Natural killer cell (primary cell): ENCODE results near the gene ETV1. TPM values are rescaled to one million over a fixed set of nuclear protein-coding genes. Genes with fewer than 3 reads are reported as not detected.

Experiments
- ATAC-seq, 3 donors: fragments of 150-1000 bp in 2 of 3; fragments of 200-7000 bp in 1 of 3; cut with Tn5 transposase; 1 replicate in 1 of 3; 2 replicates in 2 of 3; pipeline ENCODE4 v1.10.0; 2021; ENCODE audit warnings: mild to moderate bottlenecking in 2 of 3, moderate library complexity in 2 of 3
- DNase-seq, 2 donors: peaks; one replicate each; pipeline versions ENCODE4 v3.0.0 to v3.0.0-alpha.2; 2013 to 2021; ENCODE audit warnings: mixed read lengths in 1 of 2
- H3K27ac ChIP-seq: one replicate; pipeline ENCODE4 v1.5.1; 2013; ENCODE audit warnings: mild to moderate bottlenecking, low read length
- H3K27me3 ChIP-seq: one replicate; pipeline ENCODE4 v1.6.1; 2013; ENCODE audit warnings: low read length; ENCODE audit not compliant: control insufficient read depth, insufficient read depth
- H3K36me3 ChIP-seq: one replicate; pipeline ENCODE4 v1.6.1; 2013; ENCODE audit warnings: low read length; ENCODE audit not compliant: control insufficient read depth, insufficient read depth
- H3K4me1 ChIP-seq: one replicate; pipeline ENCODE4 v1.6.1; 2013; ENCODE audit warnings: low read length; ENCODE audit not compliant: control insufficient read depth, insufficient read depth
- H3K4me3 ChIP-seq: one replicate; pipeline ENCODE4 v1.5.1; 2013; ENCODE audit warnings: low read length
- H3K9me3 ChIP-seq: one replicate; pipeline ENCODE4 v1.6.1; 2013; ENCODE audit warnings: low read length; ENCODE audit not compliant: control insufficient read depth, insufficient read depth
- H3K27ac Mint-ChIP-seq, 2 donors: one replicate each; pipeline ENCODE4 v1.8.0; 2022; ENCODE audit warnings: mild to moderate bottlenecking in 2 of 2, mixed read lengths in 2 of 2, moderate library complexity in 1 of 2
- H3K27me3 Mint-ChIP-seq, 2 donors: one replicate each; pipeline ENCODE4 v1.8.0; 2022; ENCODE audit warnings: low read depth in 2 of 2, mixed read lengths in 2 of 2
- H3K36me3 Mint-ChIP-seq: one replicate; pipeline ENCODE4 v1.8.0; 2022; ENCODE audit warnings: mixed read lengths
- H3K4me1 Mint-ChIP-seq, 2 donors: one replicate each; pipeline ENCODE4 v1.8.0; 2022; ENCODE audit warnings: mixed read lengths in 2 of 2
- H3K4me3 Mint-ChIP-seq: one replicate; pipeline ENCODE4 v1.8.0; 2022; ENCODE audit warnings: mild to moderate bottlenecking, moderate library complexity, mixed read lengths
- H3K9me3 Mint-ChIP-seq, 2 donors: one replicate each; pipeline ENCODE4 v1.8.0; 2022; ENCODE audit warnings: mixed read lengths in 2 of 2
- WGBS: methylation state at CpG from one replicate; pipeline ENCODE4 v1.1.7; 2013; ENCODE audit warnings: missing lambda C conversion rate; ENCODE audit not compliant: insufficient coverage; 5-methylcytosine and 5-hydroxymethylcytosine counted together
- intact Hi-C: fragments of 100-400 bp; cut with micrococcal nuclease; formaldehyde crosslinking; loops from one replicate; pipeline ENCODE4 v1.14.2; 2022
- total RNA-seq, 4 donors: library from RNA; stranded (reverse); fragments of 120-200 nt in 1 of 4; gene quantifications; one replicate each; pipeline versions ENCODE4 v1.2.3 to v1.2.4, GENCODE V29; 2013 to 2022
- TF ChIP-seq, protein P1 (sequence below): fragments of 200-600 bp; IDR thresholded peaks from one replicate; pipeline ENCODE4 v1.8.0; 2022; ENCODE audit warnings: antibody characterized with exemption

ETV1 gene
- total RNA-seq, 3 donors from 2014 or later (not counting 1 experiment from before 2014, with no cell fraction given): 0.53 TPM; not detected in 2

GRCh38 chr7:13984831-13985685 is 4.4 kb downstream of the ETV1 start:
- WGBS: 93% methylated on average over 2 of the region's 2 CpGs
- Mint-ChIP-seq H3K4me1 (no peaks in the 10 kb centered on the region), H3K9me3 (no peaks in the 10 kb centered on the region), H3K27ac (no peak overlapping the region), H3K36me3 (no peaks in the 10 kb centered on the region), H3K27me3 (peaks cover 26 to 27% of the 10 kb centered on the region in 2 donors), H3K4me3 (no peak overlapping the region)
- H3K27ac ChIP-seq: no peak overlapping the region
- no peaks in the 10 kb centered on the region for H3K36me3 ChIP-seq
- no peak overlapping the region for H3K4me3 ChIP-seq
- TF ChIP-seq, protein P1, sequence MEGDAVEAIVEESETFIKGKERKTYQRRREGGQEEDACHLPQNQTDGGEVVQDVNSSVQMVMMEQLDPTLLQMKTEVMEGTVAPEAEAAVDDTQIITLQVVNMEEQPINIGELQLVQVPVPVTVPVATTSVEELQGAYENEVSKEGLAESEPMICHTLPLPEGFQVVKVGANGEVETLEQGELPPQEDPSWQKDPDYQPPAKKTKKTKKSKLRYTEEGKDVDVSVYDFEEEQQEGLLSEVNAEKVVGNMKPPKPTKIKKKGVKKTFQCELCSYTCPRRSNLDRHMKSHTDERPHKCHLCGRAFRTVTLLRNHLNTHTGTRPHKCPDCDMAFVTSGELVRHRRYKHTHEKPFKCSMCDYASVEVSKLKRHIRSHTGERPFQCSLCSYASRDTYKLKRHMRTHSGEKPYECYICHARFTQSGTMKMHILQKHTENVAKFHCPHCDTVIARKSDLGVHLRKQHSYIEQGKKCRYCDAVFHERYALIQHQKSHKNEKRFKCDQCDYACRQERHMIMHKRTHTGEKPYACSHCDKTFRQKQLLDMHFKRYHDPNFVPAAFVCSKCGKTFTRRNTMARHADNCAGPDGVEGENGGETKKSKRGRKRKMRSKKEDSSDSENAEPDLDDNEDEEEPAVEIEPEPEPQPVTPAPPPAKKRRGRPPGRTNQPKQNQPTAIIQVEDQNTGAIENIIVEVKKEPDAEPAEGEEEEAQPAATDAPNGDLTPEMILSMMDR: no peak
- no peak for ATAC-seq
- H3K4me1 ChIP-seq: peaks cover 16% of the 10 kb centered on the region
- H3K9me3 ChIP-seq: no peaks in the 10 kb centered on the region
- intact Hi-C loops: no loop called here
- no peak for DNase-seq
- peaks cover 34% of the 10 kb centered on the region for H3K27me3 ChIP-seq

DNA sequence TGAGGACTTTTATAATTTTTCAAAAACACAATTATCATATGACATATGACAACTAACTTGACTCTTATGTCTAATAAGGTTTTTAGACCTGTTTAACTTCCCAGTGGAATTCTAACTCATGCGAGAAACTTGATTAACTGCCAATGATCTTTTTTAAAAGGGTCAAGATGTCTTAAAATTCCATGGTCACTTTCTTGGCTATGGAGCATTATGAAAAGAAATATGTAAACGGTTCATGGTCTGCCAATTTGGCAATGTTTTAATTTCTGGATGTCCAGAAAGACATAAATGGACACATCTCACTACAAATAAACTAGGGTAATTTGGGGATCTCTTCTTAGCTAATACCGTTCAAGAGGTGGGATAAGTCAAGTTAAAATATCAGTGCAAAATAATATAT is 5.4 kb downstream of the ETV1 start:
- TF ChIP-seq, protein P1: no peak
- H3K27me3 Mint-ChIP-seq: peaks cover 26 to 29% of the 10 kb centered on the region in 2 donors
- Histone ChIP-seq H3K9me3 (no peaks in the 10 kb centered on the region), H3K27me3 (peaks cover 24% of the 10 kb centered on the region), H3K4me1 (peaks cover 6% of the 10 kb centered on the region), H3K4me3 (no peak overlapping the region), H3K27ac (no peak overlapping the region), H3K36me3 (no peaks in the 10 kb centered on the region)
- intact Hi-C loops: no loop called here
- H3K4me1 Mint-ChIP-seq: no peaks in the 10 kb centered on the region
- no peaks in the 10 kb centered on the region for H3K9me3 Mint-ChIP-seq
- no peak for DNase-seq
- H3K36me3 Mint-ChIP-seq: no peaks in the 10 kb centered on the region
- no CpG with 5 or more reads among the region's 3 CpGs for WGBS
- no peak for ATAC-seq
- no peak overlapping the region for H3K4me3 Mint-ChIP-seq
- H3K27ac Mint-ChIP-seq: no peak overlapping the region

- H3K9me3 ChIP-seq: no peaks in the 10 kb centered on the region
- DNase-seq (no peak), ATAC-seq (no peak)
- H3K4me3 ChIP-seq: no peak overlapping the region
- Mint-ChIP-seq H3K27me3 (peaks cover 28 to 29% of the 10 kb centered on the region in 2 donors), H3K4me3 (no peak overlapping the region), H3K9me3 (no peaks in the 10 kb centered on the region), H3K36me3 (no peaks in the 10 kb centered on the region), H3K27ac (no peak overlapping the region), H3K4me1 (no peaks in the 10 kb centered on the region)
- TF ChIP-seq, protein P1: no peak
- H3K4me1 ChIP-seq: no peaks in the 10 kb centered on the region
- intact Hi-C loops: no loop called here
- 100% methylated on average over 1 of the region's 4 CpGs for WGBS
- no peaks in the 10 kb centered on the region for H3K36me3 ChIP-seq
- H3K27me3 ChIP-seq: peaks cover 15% of the 10 kb centered on the region
- no peak overlapping the region for H3K27ac ChIP-seq
Measured at GRCh38 chr7:13982940-13983677, 6.4 kb downstream of the ETV1 start.
